Gastrocnemius medialis (tissue), 4 donors: Measurements from ENCODE around the gene ADPRHL1. TPM values are rescaled to one million over a fixed set of nuclear protein-coding genes. Genes with fewer than 3 reads are reported as not detected.

Experiments used
- ATAC-seq, 2 donors: fragments of 150-250 bp; one replicate each; pipeline ENCODE4 v1.9.1; 2016
- DNase-seq, 2 donors: peaks; one replicate each; pipeline ENCODE4 v3.0.0-alpha.2; 2019
- H3K27ac ChIP-seq, 4 donors: fragments of 200-600 bp; sonication (generic); 1 replicate in 1 of 4; 2 replicates in 3 of 4; pipeline ENCODE4 v1.5.1; 2016 to 2018; ENCODE audit warnings: mild to moderate bottlenecking in 2 of 4, moderate library complexity in 1 of 4
- H3K27me3 ChIP-seq, 3 donors: fragments of 200-600 bp; sonication (generic) in 2 of 3; 1 replicate in 1 of 3; 2 replicates in 2 of 3; pipeline versions ENCODE4 v1.5.1 to v1.6.0; 2016 to 2019; ENCODE audit warnings: mild to moderate bottlenecking in 1 of 3, moderate library complexity in 1 of 3
- H3K36me3 ChIP-seq, 2 donors: fragments of 200-600 bp; sonication (generic) in 1 of 2; one replicate each; pipeline ENCODE4 v1.5.1; 2017 to 2018
- H3K4me1 ChIP-seq, 2 donors: fragments of 200-600 bp; sonication (generic) in 1 of 2; one replicate each; pipeline ENCODE4 v1.5.1; 2016 to 2017; ENCODE audit warnings: mild to moderate bottlenecking in 2 of 2
- H3K4me3 ChIP-seq, 4 donors: fragments of 200-600 bp; sonication (generic) in 3 of 4; 1 replicate in 1 of 4; 2 replicates in 3 of 4; pipeline ENCODE4 v1.5.1; 2016 to 2019; ENCODE audit warnings: mild to moderate bottlenecking in 2 of 4
- H3K9me3 ChIP-seq, 3 donors: fragments of 200-600 bp; sonication (generic) in 2 of 3; 1 replicate in 1 of 3; 2 replicates in 2 of 3; pipeline ENCODE4 v1.5.1; 2016 to 2019
- CTCF ChIP-seq, 5 experiments: fragments of 450-650 bp in 3 of 5; fragments of 200-600 bp in 2 of 5; sonication (generic) in 2 of 5; IDR thresholded peaks in 4 of 5; conservative IDR thresholded peaks in 1 of 5; 1 replicate in 4 of 5; 2 replicates in 1 of 5; pipeline ENCODE4 v1.5.1; 2016 to 2019; ENCODE audit warnings: antibody characterized with exemption in 5 of 5, mild to moderate bottlenecking in 3 of 5, moderate library complexity in 3 of 5
- POLR2A ChIP-seq, 2 donors: fragments of 450-650 bp; IDR thresholded peaks; one replicate each; pipeline ENCODE4 v1.6.1; 2017; ENCODE audit warnings: antibody characterized with exemption in 2 of 2, mild to moderate bottlenecking in 2 of 2, moderate library complexity in 2 of 2
- in situ Hi-C, 4 donors: fragments of 200-750 bp; cut with MboI; loops; one replicate each; pipeline versions ENCODE4 v1.15.0 to v1.8.0; 2017; ENCODE audit warnings: low sequenced_read_pairs in 4 of 4
- intact Hi-C: fragments of 100-400 bp; cut with DNase I; formaldehyde crosslinking; loops from one replicate; pipeline ENCODE4 v1.15.1; 2023; ENCODE audit warnings: low total_unique reads
- total RNA-seq, 4 donors: library from RNA; depleted of rRNA; stranded (reverse); fragments of >200 nt; gene quantifications; one replicate each; pipeline versions ENCODE4 v1.1.0 to v1.2.3, GENCODE V29; 2016

The ADPRHL1 gene
- total RNA-seq, 4 donors from 2014 or later = 224 to 354 (median 295) TPM

GRCh38 chr13:113488283-113488682 is 35.0 kb upstream of the ADPRHL1 start:
- intact Hi-C loops (no loop called here), in situ Hi-C loops (no loop called here)
- Histone ChIP-seq H3K27ac (peak overlapping the region; percentile 89 to 94 (median 92)), H3K4me3 (no peak overlapping the region), H3K27me3 (no peaks in the 10 kb centered on the region), H3K4me1 (peaks cover 76 to 85% of the 10 kb centered on the region in 2 donors), H3K36me3 (no peaks in the 10 kb centered on the region), H3K9me3 (no peaks in the 10 kb centered on the region)
- no peak for ATAC-seq
- TF ChIP-seq CTCF (IDR thresholded peaks at IDR 0.05 in 4 of 5, conservative IDR thresholded peaks at IDR 0.05 in 1 of 5) (no peak), POLR2A (IDR thresholded peaks at IDR 0.05) (no peak)
- no peak for DNase-seq

GRCh38 chr13:113486698-113487097 is 33.4 kb upstream of the ADPRHL1 start:
- H3K4me3 ChIP-seq = no peak overlapping the region
- intact Hi-C loops (no loop called here), in situ Hi-C loops (no loop called here)
- H3K4me1 ChIP-seq = peaks cover 77 to 81% of the 10 kb centered on the region in 2 donors
- H3K27ac ChIP-seq = peak overlapping the region; percentile 89 to 94 (median 92)
- no peaks in the 10 kb centered on the region for H3K36me3 ChIP-seq
- DNase-seq (no peak), ATAC-seq (no peak)
- H3K9me3 ChIP-seq = no peaks in the 10 kb centered on the region
- TF ChIP-seq POLR2A (IDR thresholded peaks at IDR 0.05) (no peak), CTCF (IDR thresholded peaks at IDR 0.05 in 4 of 5, conservative IDR thresholded peaks at IDR 0.05 in 1 of 5) (no peak)
- no peaks in the 10 kb centered on the region for H3K27me3 ChIP-seq

- Histone ChIP-seq H3K27me3 (no peaks in the 10 kb centered on the region), H3K36me3 (no peaks in the 10 kb centered on the region), H3K27ac (peak overlapping the region; percentile 89 to 94 (median 92)), H3K4me3 (no peak overlapping the region), H3K4me1 (peaks cover 76 to 79% of the 10 kb centered on the region in 2 donors), H3K9me3 (no peaks in the 10 kb centered on the region)
- no peak for DNase-seq
- TF ChIP-seq POLR2A (IDR thresholded peaks at IDR 0.05) = no peak
- no peak for TF ChIP-seq CTCF (IDR thresholded peaks at IDR 0.05 in 4 of 5, conservative IDR thresholded peaks at IDR 0.05 in 1 of 5)
- ATAC-seq = no peak
- intact Hi-C loops = no loop called here
- in situ Hi-C loops = no loop called here
These were observed 32.3 kb upstream of the ADPRHL1 start for GRCh38 chr13:113485545-113485944.

- Histone ChIP-seq H3K27me3 (no peaks in the 10 kb centered on the region), H3K27ac (peak overlapping the region; percentile 89 to 94 (median 92)), H3K36me3 (peaks cover 0 to 11% of the 10 kb centered on the region in 2 donors), H3K4me3 (no peak overlapping the region), H3K4me1 (peaks cover 64 to 66% of the 10 kb centered on the region in 2 donors), H3K9me3 (no peaks in the 10 kb centered on the region)
- ATAC-seq = no peak
- in situ Hi-C loops (no loop called here), intact Hi-C loops (no loop called here)
- TF ChIP-seq CTCF (IDR thresholded peaks at IDR 0.05 in 4 of 5, conservative IDR thresholded peaks at IDR 0.05 in 1 of 5) = no peak
- no peak for TF ChIP-seq POLR2A (IDR thresholded peaks at IDR 0.05)
- no peak for DNase-seq
These were observed 30.4 kb upstream of the ADPRHL1 start for GRCh38 chr13:113483504-113484293.
